Measurements from ENCODE around the gene FGA. TPM values are rescaled to one million over a fixed set of nuclear protein-coding genes. Genes with fewer than 3 reads are reported as not detected.

Gene FGA
- total and polyA plus RNA-seq, 7 experiments from 2014 or later: not detected

DNA sequence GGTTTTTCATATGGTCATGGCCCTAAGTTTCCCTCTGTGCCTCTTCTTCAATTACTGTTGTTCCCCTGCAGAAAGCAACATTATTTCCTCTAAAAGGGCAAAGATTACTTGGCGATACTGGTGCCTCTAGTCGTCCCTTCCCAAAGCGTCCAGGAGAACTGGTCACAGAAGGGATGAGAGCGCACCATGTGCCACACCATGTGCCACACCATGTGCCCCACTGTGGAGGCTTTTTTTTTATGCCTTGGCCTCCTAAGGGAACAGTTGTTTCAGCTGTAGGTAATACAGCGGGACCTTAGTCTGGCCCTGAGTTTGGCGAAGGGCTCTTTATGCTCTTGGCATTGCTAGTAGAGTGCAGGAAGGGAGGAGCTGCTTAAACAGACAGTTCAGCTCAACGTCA, 33.5 kb upstream of the FGA start:
- H3K4me1 ChIP-seq (ENCODE audit: control insufficient read depth in 2 of 2, insufficient read depth in 2 of 2, low read length in 2 of 2): no peaks in the 10 kb centered on the region
- ChIA-PET POLR2A (no interaction called here), CTCF (interaction anchor here (0.7 to 2.8 kb wide), 3 partner anchors 9 to 71 kb away, joined by 3 to 24 read pairs (median 3); no protein-coding TSS in a partner anchor)
- no peaks in the 10 kb centered on the region for H3K9me3 ChIP-seq (ENCODE audit: control insufficient read depth in 2 of 3, low read length in 3 of 3)
- H3K27ac ChIP-seq (ENCODE audit: low read depth, low read length): no peak overlapping the region
- Mint-ChIP-seq H3K36me3 (no peaks in the 10 kb centered on the region), H3K4me1 (peaks cover 0 to 7% (median 5%) of the 10 kb centered on the region in 7 donors), H3K27me3 (peaks cover 7 to 33% (median 10%) of the 10 kb centered on the region in 5 donors), H3K27ac (no peak overlapping the region), H3K9me3 (no peaks in the 10 kb centered on the region), H3K4me3 (no peak overlapping the region)
- DNase-seq (no peak), ATAC-seq (no peak)
- intact Hi-C loops (cut with micrococcal nuclease): loop anchor here in 1 of 2 donors (5.0 kb wide), 2 partner anchors 292 to 837 kb away; partner anchors contain the start of gene SFRP2
- no peak overlapping the region for H3K4me3 ChIP-seq (ENCODE audit: low read length)
- H3K27me3 ChIP-seq (ENCODE audit: control insufficient read depth in 2 of 2, insufficient read depth in 2 of 2, low read length in 2 of 2): peaks cover 0 to 4% of the 10 kb centered on the region in 2 donors
- no peaks in the 10 kb centered on the region for H3K36me3 ChIP-seq (ENCODE audit: control insufficient read depth in 2 of 3, insufficient read depth in 3 of 3, low read length in 3 of 3)

DNA sequence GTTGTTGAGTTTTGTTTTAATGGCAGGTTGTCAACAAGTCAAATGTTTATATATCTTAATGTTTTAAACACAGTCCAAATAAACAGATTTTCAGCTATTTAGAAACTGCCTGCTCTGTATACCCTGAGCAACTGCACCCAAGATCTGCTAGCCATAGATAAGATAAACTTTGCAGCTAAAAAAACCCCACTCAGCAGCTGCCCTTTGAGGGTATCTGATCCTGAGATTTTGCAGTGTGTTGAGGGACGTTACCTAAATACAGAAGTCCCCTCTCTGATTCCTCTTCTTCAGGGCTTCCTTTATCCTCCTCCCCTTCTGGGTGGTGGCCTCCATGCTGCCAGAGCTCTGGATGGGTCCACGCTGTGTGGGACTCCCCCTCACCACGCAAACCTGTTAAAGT, 32.9 kb upstream of the FGA start:
- peaks cover 0 to 4% of the 10 kb centered on the region in 2 donors for H3K27me3 ChIP-seq (ENCODE audit: control insufficient read depth in 2 of 2, insufficient read depth in 2 of 2, low read length in 2 of 2)
- CTCF ChIA-PET: interaction anchor here (0.6 to 2.8 kb wide), 7 partner anchors 9 to 73 kb away, joined by 3 to 24 read pairs (median 3); partner anchors contain the start of genes FGG and PLRG1
- no peak overlapping the region for H3K4me3 ChIP-seq (ENCODE audit: low read length)
- intact Hi-C loops (cut with micrococcal nuclease): loop anchor here in 1 of 2 donors (5.0 kb wide), 2 partner anchors 291 to 836 kb away; partner anchors contain the start of gene SFRP2
- H3K27ac ChIP-seq (ENCODE audit: low read depth, low read length): no peak overlapping the region
- no peak for ATAC-seq
- H3K4me1 ChIP-seq (ENCODE audit: control insufficient read depth in 2 of 2, insufficient read depth in 2 of 2, low read length in 2 of 2): no peaks in the 10 kb centered on the region
- POLR2A ChIA-PET: no interaction called here
- H3K9me3 ChIP-seq (ENCODE audit: control insufficient read depth in 2 of 3, low read length in 3 of 3): no peaks in the 10 kb centered on the region
- no peak for DNase-seq
- no peak overlapping the region for H3K27ac Mint-ChIP-seq
- no peaks in the 10 kb centered on the region for H3K36me3 Mint-ChIP-seq
- H3K4me1 Mint-ChIP-seq: peaks cover 0 to 7% (median 5%) of the 10 kb centered on the region in 7 donors
- no peaks in the 10 kb centered on the region for H3K36me3 ChIP-seq (ENCODE audit: control insufficient read depth in 2 of 3, insufficient read depth in 3 of 3, low read length in 3 of 3)
- no peaks in the 10 kb centered on the region for H3K9me3 Mint-ChIP-seq
- H3K4me3 Mint-ChIP-seq: no peak overlapping the region
- peaks cover 7 to 33% (median 10%) of the 10 kb centered on the region in 5 donors for H3K27me3 Mint-ChIP-seq

DNA sequence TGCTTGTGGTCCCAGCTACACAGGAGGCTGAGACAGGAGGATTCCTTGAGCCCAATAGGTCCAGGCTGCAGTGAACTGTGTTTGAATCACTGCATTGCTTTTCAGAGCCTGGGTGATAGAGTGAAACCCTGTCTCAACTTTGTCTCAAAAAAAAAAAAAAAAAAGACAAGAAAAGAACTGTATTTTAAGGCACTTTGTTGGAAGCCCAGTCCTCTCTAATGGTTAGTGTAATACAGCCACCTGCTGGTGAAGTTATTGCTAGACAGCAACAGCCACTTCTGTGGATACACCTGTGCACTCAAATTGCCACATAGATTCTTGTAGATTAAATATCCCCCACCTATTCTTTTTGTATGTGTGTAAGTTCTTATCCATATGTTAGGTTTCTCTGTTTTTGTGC, 32.1 kb upstream of the FGA start:
- H3K36me3 Mint-ChIP-seq: no peaks in the 10 kb centered on the region
- ChIA-PET CTCF (interaction anchor here (0.9 to 2.8 kb wide), 4 partner anchors 10 to 72 kb away, joined by 3 to 24 read pairs (median 4); partner anchors contain the start of genes FGG and PLRG1), POLR2A (no interaction called here)
- peak; percentile 63 for ATAC-seq
- peaks cover 0 to 7% (median 5%) of the 10 kb centered on the region in 7 donors for H3K4me1 Mint-ChIP-seq
- no peak overlapping the region for H3K27ac Mint-ChIP-seq
- peaks cover 7 to 33% (median 10%) of the 10 kb centered on the region in 5 donors for H3K27me3 Mint-ChIP-seq
- Histone ChIP-seq H3K4me1 (ENCODE audit: control insufficient read depth in 2 of 2, insufficient read depth in 2 of 2, low read length in 2 of 2) (no peaks in the 10 kb centered on the region), H3K36me3 (ENCODE audit: control insufficient read depth in 2 of 3, insufficient read depth in 3 of 3, low read length in 3 of 3) (no peaks in the 10 kb centered on the region), H3K4me3 (ENCODE audit: low read length) (no peak overlapping the region), H3K9me3 (ENCODE audit: control insufficient read depth in 2 of 3, low read length in 3 of 3) (no peaks in the 10 kb centered on the region), H3K27ac (ENCODE audit: low read depth, low read length) (no peak overlapping the region), H3K27me3 (ENCODE audit: control insufficient read depth in 2 of 2, insufficient read depth in 2 of 2, low read length in 2 of 2) (peaks cover 0 to 4% of the 10 kb centered on the region in 2 donors)
- no peak overlapping the region for H3K4me3 Mint-ChIP-seq
- intact Hi-C loops (cut with micrococcal nuclease): loop anchor here (1.0 to 5.0 kb wide), 4 partner anchors 63 to 835 kb away; partner anchors contain the start of gene SFRP2 (in 1 of the 2)
- no peaks in the 10 kb centered on the region for H3K9me3 Mint-ChIP-seq
- DNase-seq: peak in 6 of 9 donors; percentile 19 to 44 (median 32)

DNA sequence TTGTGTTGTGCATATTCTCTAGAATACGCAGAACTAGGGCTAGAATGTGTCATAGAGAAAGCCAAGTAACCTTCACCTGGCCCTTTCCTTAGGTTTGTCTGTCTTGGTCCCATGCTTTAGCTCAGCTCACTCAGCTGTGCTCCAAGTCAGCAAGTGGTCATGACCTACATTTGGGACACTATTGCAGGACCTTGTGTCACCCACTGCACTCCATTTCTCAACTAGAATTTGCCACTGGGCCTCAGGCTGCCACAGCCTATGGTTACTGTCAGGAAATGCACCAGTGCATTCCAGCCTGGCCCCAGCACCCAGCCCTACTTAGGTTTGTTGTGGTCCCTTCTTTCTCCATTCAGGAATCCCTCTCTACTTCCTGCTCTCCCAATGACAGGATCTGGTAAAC, 29.6 kb upstream of the FGA start:
- H3K27ac Mint-ChIP-seq: no peak overlapping the region
- CTCF ChIA-PET: interaction anchor here (1.1 kb wide), 1 partner anchor 68 kb away, joined by 5 read pairs; no protein-coding TSS in a partner anchor
- H3K27ac ChIP-seq (ENCODE audit: low read depth, low read length): no peak overlapping the region
- peaks cover 0 to 5% (median 0%) of the 10 kb centered on the region in 11 donors for H3K9me3 Mint-ChIP-seq
- intact Hi-C loops (cut with micrococcal nuclease): loop anchor here in 1 of 2 donors (5.0 kb wide), 2 partner anchors 288 to 833 kb away; partner anchors contain the start of gene SFRP2
- no peaks in the 10 kb centered on the region for H3K9me3 ChIP-seq (ENCODE audit: control insufficient read depth in 2 of 3, low read length in 3 of 3)
- H3K4me3 Mint-ChIP-seq: no peak overlapping the region
- peaks cover 0 to 18% (median 5%) of the 10 kb centered on the region in 7 donors for H3K4me1 Mint-ChIP-seq
- no peaks in the 10 kb centered on the region for H3K27me3 ChIP-seq (ENCODE audit: control insufficient read depth in 2 of 2, insufficient read depth in 2 of 2, low read length in 2 of 2)
- H3K4me3 ChIP-seq (ENCODE audit: low read length): no peak overlapping the region
- peaks cover 0 to 7% (median 0%) of the 10 kb centered on the region in 5 donors for H3K36me3 Mint-ChIP-seq
- no peak for DNase-seq
- POLR2A ChIA-PET: no interaction called here
- peaks cover 0 to 22% (median 3%) of the 10 kb centered on the region in 5 donors for H3K27me3 Mint-ChIP-seq
- H3K4me1 ChIP-seq (ENCODE audit: control insufficient read depth in 2 of 2, insufficient read depth in 2 of 2, low read length in 2 of 2): no peaks in the 10 kb centered on the region
- no peak for ATAC-seq
- H3K36me3 ChIP-seq (ENCODE audit: control insufficient read depth in 2 of 3, insufficient read depth in 3 of 3, low read length in 3 of 3): no peaks in the 10 kb centered on the region

DNA sequence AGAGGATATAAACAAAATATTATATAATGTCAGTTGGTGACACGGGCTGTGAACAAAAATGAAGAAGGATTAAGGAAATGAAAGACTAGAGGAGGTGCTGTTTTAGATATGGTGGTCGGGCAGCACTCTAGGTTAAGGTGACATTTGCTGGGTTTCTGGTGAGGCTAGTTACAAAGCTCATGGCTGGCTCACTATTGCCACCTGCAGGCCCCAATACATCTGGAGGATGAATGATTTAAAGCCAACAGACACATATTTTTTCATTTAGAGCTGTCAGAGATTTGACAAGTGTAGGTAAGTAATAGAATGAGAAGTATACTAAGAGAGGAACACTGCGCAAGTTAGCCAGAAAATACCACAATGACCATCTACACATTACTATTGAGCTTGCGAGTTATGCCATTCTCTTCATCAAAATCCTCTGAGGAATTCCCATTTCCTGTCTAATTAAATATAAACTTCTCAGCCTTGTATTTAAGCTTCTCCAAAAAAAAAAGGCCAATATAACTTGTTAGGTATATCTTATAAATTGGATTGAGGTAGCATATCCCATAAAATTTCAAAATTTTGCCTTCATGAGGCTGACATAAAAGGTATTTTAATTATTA, 28.3 kb upstream of the FGA start:
- intact Hi-C loops (cut with micrococcal nuclease): loop anchor here (1.0 to 2.0 kb wide), 4 partner anchors 7 to 288 kb away; no protein-coding TSS in a partner anchor
- DNase-seq: peak in 7 of 9 donors; percentile 25 to 51 (median 39)
- ATAC-seq: peak; percentile 76
- Mint-ChIP-seq H3K9me3 (peaks cover 0 to 5% (median 0%) of the 10 kb centered on the region in 11 donors), H3K4me3 (no peak overlapping the region), H3K36me3 (peaks cover 0 to 7% (median 0%) of the 10 kb centered on the region in 5 donors), H3K27me3 (peaks cover 0 to 23% (median 4%) of the 10 kb centered on the region in 5 donors), H3K4me1 (peaks cover 0 to 18% (median 5%) of the 10 kb centered on the region in 7 donors), H3K27ac (peak overlapping the region in 1 of 9 donors; percentile 21)
- Histone ChIP-seq H3K27me3 (ENCODE audit: control insufficient read depth in 2 of 2, insufficient read depth in 2 of 2, low read length in 2 of 2) (no peaks in the 10 kb centered on the region), H3K4me1 (ENCODE audit: control insufficient read depth in 2 of 2, insufficient read depth in 2 of 2, low read length in 2 of 2) (no peaks in the 10 kb centered on the region), H3K36me3 (ENCODE audit: control insufficient read depth in 2 of 3, insufficient read depth in 3 of 3, low read length in 3 of 3) (no peaks in the 10 kb centered on the region), H3K4me3 (ENCODE audit: low read length) (no peak overlapping the region), H3K27ac (ENCODE audit: low read depth, low read length) (no peak overlapping the region), H3K9me3 (ENCODE audit: control insufficient read depth in 2 of 3, low read length in 3 of 3) (no peaks in the 10 kb centered on the region)
- ChIA-PET CTCF (interaction anchor here (0.7 to 1.7 kb wide), 5 partner anchors 13 to 69 kb away, joined by 3 to 13 read pairs (median 3); partner anchors contain the start of gene PLRG1), POLR2A (interaction anchor here (1.0 kb wide), 1 partner anchor 69 kb away, joined by 4 read pairs; the partner anchor contains the start of gene PLRG1)

DNA sequence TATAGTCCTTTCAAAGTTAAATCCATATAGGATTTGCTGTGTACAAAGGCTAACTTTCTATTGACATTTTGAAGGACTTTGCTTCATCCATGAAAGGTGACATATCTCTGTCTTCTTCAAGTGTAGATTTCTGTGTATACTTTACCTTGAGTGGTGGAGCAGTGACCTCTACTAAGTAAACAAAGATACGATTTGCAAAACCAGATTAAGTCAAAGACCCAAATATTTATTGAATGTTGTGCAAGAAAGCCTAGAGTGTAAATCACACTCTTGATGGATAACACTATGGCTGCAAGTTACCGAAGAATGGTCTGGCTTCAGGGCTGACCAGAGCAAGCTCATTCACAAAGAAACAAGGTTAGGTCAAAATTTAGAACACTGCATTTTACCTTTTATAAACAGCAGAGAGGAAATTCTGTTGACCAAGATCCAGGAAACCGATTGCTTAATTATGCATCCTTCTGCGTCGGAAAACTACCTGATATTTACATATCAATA, 27.3 kb upstream of the FGA start:
- CTCF ChIA-PET: interaction anchor here (1.3 to 1.7 kb wide), 2 partner anchors 66 to 68 kb away, joined by 4 to 13 read pairs; partner anchors contain the start of gene PLRG1
- Mint-ChIP-seq H3K4me3 (no peak overlapping the region), H3K36me3 (peaks cover 0 to 7% (median 0%) of the 10 kb centered on the region in 5 donors), H3K4me1 (peaks cover 0 to 18% (median 5%) of the 10 kb centered on the region in 7 donors), H3K9me3 (peaks cover 0 to 5% (median 0%) of the 10 kb centered on the region in 11 donors), H3K27me3 (peaks cover 0 to 26% (median 10%) of the 10 kb centered on the region in 5 donors), H3K27ac (no peak overlapping the region)
- POLR2A ChIA-PET: no interaction called here
- Histone ChIP-seq H3K4me3 (ENCODE audit: low read length) (no peak overlapping the region), H3K27me3 (ENCODE audit: control insufficient read depth in 2 of 2, insufficient read depth in 2 of 2, low read length in 2 of 2) (no peaks in the 10 kb centered on the region), H3K4me1 (ENCODE audit: control insufficient read depth in 2 of 2, insufficient read depth in 2 of 2, low read length in 2 of 2) (no peaks in the 10 kb centered on the region), H3K36me3 (ENCODE audit: control insufficient read depth in 2 of 3, insufficient read depth in 3 of 3, low read length in 3 of 3) (no peaks in the 10 kb centered on the region), H3K9me3 (ENCODE audit: control insufficient read depth in 2 of 3, low read length in 3 of 3) (no peaks in the 10 kb centered on the region), H3K27ac (ENCODE audit: low read depth, low read length) (no peak overlapping the region)
- intact Hi-C loops (cut with micrococcal nuclease): loop anchor here (1.0 to 2.0 kb wide), 4 partner anchors 8 to 287 kb away; no protein-coding TSS in a partner anchor
- no peak for DNase-seq
- no peak for ATAC-seq

Data from naive thymus-derived CD4-positive, alpha-beta T cell (primary cell).